KMS-11 (cell line): ENCODE data around the gene TLE4.

Experiments
- H2AFZ ChIP-seq: fragments of 200-600 bp; sonication (generic); 2 replicates; pipeline ENCODE4 v1.6.1; 2016; ENCODE audit warnings: antibody characterized with exemption, mixed run types, low read depth
- H3K27ac ChIP-seq: fragments of 200-600 bp; sonication (generic); 2 replicates; pipeline ENCODE4 v1.6.1; 2016; ENCODE audit warnings: mild to moderate bottlenecking, mixed run types
- H3K27me3 ChIP-seq: fragments of 200-600 bp; sonication (generic); 2 replicates; pipeline ENCODE4 v1.6.1; 2017; ENCODE audit warnings: mild to moderate bottlenecking, low read depth, mixed run types, moderate library complexity; ENCODE audit not compliant: insufficient read depth
- H3K36me3 ChIP-seq: fragments of 200-600 bp; sonication (generic); 2 replicates; pipeline ENCODE4 v1.6.1; 2017; ENCODE audit warnings: mild to moderate bottlenecking, mixed run types; ENCODE audit not compliant: insufficient read depth
- H3K4me1 ChIP-seq: fragments of 200-600 bp; sonication (generic); 2 replicates; pipeline ENCODE4 v1.6.1; 2016; ENCODE audit warnings: mild to moderate bottlenecking, low read depth, mixed run types; ENCODE audit not compliant: poor library complexity, severe bottlenecking
- H3K4me2 ChIP-seq: fragments of 200-600 bp; sonication (generic); 2 replicates; pipeline ENCODE4 v1.7.0; 2016; ENCODE audit warnings: mild to moderate bottlenecking, mixed run types
- H3K4me3 ChIP-seq: fragments of 200-600 bp; sonication (generic); IDR thresholded peaks from 2 replicates; pipeline ENCODE4 v1.6.1; 2017; ENCODE audit warnings: low read depth, low read length, mixed read lengths; ENCODE audit not compliant: insufficient read depth
- H3K79me2 ChIP-seq: fragments of 200-600 bp; sonication (generic); 2 replicates; pipeline ENCODE4 v1.6.1; 2016; ENCODE audit warnings: low read depth, mixed run types; ENCODE audit not compliant: insufficient read depth
- H3K9ac ChIP-seq: fragments of 200-600 bp; sonication (generic); 2 replicates; pipeline ENCODE4 v1.6.1; 2016; ENCODE audit warnings: mild to moderate bottlenecking, mixed run types
- H4K20me1 ChIP-seq: fragments of 200-600 bp; sonication (generic); 2 replicates; pipeline ENCODE4 v1.6.1; 2016; ENCODE audit warnings: mild to moderate bottlenecking, mixed run types; ENCODE audit not compliant: insufficient read depth
- CTCF ChIP-seq: fragments of 200-600 bp; sonication (generic); conservative IDR thresholded peaks from 2 replicates; pipeline ENCODE4 v1.6.1; 2017; ENCODE audit warnings: low read depth, mild to moderate bottlenecking, antibody characterized with exemption, low read length, moderate library complexity, mixed read lengths

TLE4 gene

DNA sequence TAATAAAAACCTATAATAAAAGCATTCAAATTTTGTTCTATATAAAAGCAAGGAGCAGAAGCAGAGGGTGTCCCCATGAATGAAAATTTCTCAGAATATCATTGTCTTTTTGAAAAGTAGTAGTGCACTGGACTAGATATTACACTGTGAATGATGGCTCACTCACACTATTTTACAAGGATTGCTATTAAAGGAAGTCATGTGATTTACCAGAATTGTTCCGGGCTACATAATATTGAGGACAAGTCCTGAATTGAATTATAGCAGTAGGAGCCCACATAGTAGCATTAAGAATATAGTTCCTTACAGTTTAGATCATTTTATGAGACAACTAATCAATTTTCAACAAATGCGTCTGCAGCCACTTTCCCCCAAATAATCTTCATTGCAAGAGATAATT, 7.7 kb upstream of the TLE4 start:
- Histone ChIP-seq H3K9ac (no peak overlapping the region), H4K20me1 (no peaks in the 10 kb centered on the region), H3K4me1 (peaks cover 20% of the 10 kb centered on the region), H3K27me3 (peaks cover 3% of the 10 kb centered on the region), H3K4me3 (no peak overlapping the region), H3K27ac (no peak overlapping the region), H3K36me3 (no peaks in the 10 kb centered on the region), H2AFZ (no peak overlapping the region), H3K4me2 (no peak overlapping the region), H3K79me2 (no peaks in the 10 kb centered on the region)
- TF ChIP-seq CTCF: no peak

DNA sequence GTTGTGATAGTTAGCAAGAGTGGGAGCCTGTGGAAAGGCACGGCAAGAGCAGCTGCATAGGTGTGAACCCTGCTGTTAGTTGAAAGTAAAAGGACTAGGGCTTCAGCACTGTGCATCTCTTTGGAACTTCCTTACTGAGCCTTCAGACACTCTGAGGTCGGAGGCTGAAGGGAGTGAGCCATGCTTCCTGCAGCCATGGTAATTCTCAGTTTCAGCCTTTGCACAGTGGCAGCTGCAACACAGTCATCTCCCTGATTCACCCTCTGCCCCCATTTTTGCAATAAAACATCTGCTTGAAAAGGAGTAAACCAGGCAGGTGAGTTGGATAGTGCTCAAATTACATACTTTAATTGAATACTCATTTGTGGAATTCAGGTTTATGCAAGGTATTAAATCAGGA, 6.5 kb upstream of the TLE4 start:
- H4K20me1 ChIP-seq: no peaks in the 10 kb centered on the region
- H3K4me2 ChIP-seq: peak overlapping the region; percentile 14; the same call in 1 of the 2 replicates
- H3K4me3 ChIP-seq: no peak overlapping the region
- H3K27ac ChIP-seq: no peak overlapping the region
- H3K79me2 ChIP-seq: no peaks in the 10 kb centered on the region
- H3K36me3 ChIP-seq: no peaks in the 10 kb centered on the region
- H3K27me3 ChIP-seq: peaks cover 8% of the 10 kb centered on the region
- H3K9ac ChIP-seq: no peak overlapping the region
- no peak overlapping the region for H2AFZ ChIP-seq
- peaks cover 20% of the 10 kb centered on the region for H3K4me1 ChIP-seq
- TF ChIP-seq CTCF: no peak

DNA sequence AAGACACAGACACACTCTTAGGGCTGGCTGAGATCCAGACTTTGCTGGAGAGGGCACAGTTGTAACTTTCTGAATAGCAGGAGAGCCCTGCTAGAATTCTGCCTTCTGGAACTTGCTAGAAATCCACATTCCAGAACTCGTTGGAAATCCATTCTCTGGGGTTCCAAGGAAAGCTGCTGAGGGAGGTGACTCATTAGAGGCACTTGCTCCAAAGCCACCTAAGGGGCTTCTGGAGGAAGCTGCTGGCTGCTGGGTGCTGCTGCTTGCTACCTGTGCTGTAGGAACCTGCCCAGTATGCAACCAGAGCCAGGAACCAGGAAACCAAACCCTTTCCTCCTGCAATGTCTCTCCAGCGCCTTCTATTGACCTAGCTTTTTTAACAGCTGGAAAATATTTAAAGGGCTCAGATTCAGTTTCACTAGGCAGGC, 4.1 kb upstream of the TLE4 start:
- H3K27ac ChIP-seq: no peak overlapping the region

DNA sequence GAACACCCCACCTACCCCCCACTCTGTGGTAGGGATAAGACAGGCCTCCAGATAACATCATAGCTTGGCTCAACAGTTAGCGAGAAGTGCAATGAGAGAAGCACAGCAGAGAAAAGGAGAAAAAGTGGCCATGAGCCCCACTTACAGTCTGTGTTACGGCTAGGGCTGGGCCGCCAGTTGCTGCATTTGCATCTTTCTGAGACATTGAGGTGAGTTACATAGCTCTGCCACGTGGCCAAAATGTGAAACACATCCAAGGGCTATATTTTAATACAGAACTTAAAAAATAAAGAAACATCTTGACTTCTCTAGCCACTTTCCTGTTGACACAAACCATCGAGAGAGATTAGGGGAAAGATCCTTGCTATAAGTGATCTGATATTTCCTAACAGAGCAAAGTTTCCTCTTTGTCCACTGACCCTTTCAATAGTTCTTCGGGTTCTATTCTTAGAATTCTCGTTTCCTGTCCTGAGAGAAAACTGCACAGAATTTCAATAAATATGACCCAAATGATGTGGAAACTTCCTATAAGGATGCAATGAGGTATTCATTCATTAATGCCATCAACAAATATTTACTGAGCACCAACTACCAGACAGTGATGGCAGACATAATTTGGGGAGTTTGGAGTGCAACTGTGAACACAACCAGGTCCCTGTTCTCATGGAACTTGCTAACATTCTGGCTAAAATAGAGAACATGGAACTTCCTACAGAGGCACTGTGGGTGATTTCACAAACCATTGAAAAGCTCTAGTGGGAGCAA, 3.2 kb upstream of the TLE4 start:
- Histone ChIP-seq H3K4me1 (peaks cover 21% of the 10 kb centered on the region), H3K79me2 (no peaks in the 10 kb centered on the region), H3K36me3 (no peaks in the 10 kb centered on the region), H2AFZ (no peak overlapping the region), H3K27ac (no peak overlapping the region), H3K4me3 (no peak overlapping the region), H4K20me1 (no peaks in the 10 kb centered on the region), H3K9ac (no peak overlapping the region), H3K4me2 (no peak overlapping the region), H3K27me3 (peaks cover 8% of the 10 kb centered on the region)
- TF ChIP-seq CTCF: no peak

More for the DNA sequence above, 4.1 kb upstream of the TLE4 start:
- Histone ChIP-seq H2AFZ (no peak overlapping the region), H3K4me2 (no peak overlapping the region), H3K36me3 (no peaks in the 10 kb centered on the region), H3K79me2 (no peaks in the 10 kb centered on the region), H3K27me3 (peaks cover 8% of the 10 kb centered on the region), H3K4me3 (no peak overlapping the region), H4K20me1 (no peaks in the 10 kb centered on the region), H3K4me1 (peaks cover 20% of the 10 kb centered on the region), H3K9ac (no peak overlapping the region)
- TF ChIP-seq CTCF: no peak
